ENCODE results near the gene AGPAT4.

Gene AGPAT4

DNA sequence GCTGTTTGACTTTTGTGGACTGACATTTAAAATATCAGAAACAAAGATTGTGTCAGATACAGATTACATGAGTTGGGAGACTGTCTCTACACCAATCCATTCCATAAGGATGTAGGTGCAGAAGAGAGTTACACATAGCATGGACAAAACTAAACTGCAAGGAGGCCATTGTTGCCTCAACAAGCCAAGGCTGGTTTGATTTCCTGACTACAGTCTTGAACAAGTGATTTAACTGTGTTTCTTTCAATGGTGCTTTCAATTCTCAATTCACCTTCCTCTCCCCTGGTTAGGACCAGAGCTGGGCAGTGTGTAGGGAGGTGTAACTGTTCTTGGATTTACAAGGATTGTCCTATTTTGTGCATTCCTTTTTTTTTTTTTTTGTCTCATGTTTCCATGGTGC lies 82.2 kb downstream of the AGPAT4 start:
- POLR2A ChIA-PET, result interaction anchor here (0.7 kb wide), 1 partner anchor 169 kb away, joined by 3 read pairs; no protein-coding TSS in a partner anchor
- CTCF ChIA-PET, result interaction anchor here (2.2 kb wide), 1 partner anchor 10 kb away, joined by 6 read pairs; no protein-coding TSS in a partner anchor
- no peak overlapping the region for H3K4me3 ChIP-seq (ENCODE audit: control insufficient read depth in 1 of 7, extremely low read depth in 1 of 7, insufficient read depth in 4 of 7, low read depth in 2 of 7, low read length in 6 of 7)
- peaks cover 0 to 7% (median 2%) of the 10 kb centered on the region in 5 experiments for H3K9me3 ChIP-seq (ENCODE audit: control extremely low read depth in 1 of 5, control insufficient read depth in 4 of 5, insufficient read depth in 2 of 5, low read depth in 1 of 5, low read length in 4 of 5)
- peaks cover 0 to 5% (median 2%) of the 10 kb centered on the region in 4 experiments for H3K4me1 ChIP-seq (ENCODE audit: control extremely low read depth in 1 of 4, control insufficient read depth in 4 of 4, insufficient read depth in 4 of 4, low read length in 3 of 4)
- no peak overlapping the region for H3K27ac ChIP-seq (ENCODE audit: insufficient read depth in 1 of 2, low read depth in 1 of 2, low read length in 2 of 2, poor library complexity in 1 of 2, severe bottlenecking in 2 of 2)
- H3K27me3 ChIP-seq (replicated peaks in 2 of 5; ENCODE audit: control insufficient read depth in 4 of 5, insufficient read depth in 5 of 5, low read length in 4 of 5), result no peaks in the 10 kb centered on the region
- no peak for DNase-seq
- H3K36me3 ChIP-seq (ENCODE audit: control insufficient read depth in 4 of 4, insufficient read depth in 4 of 4, low read length in 3 of 4), result peaks cover 0 to 3% (median 0%) of the 10 kb centered on the region in 4 experiments

DNA sequence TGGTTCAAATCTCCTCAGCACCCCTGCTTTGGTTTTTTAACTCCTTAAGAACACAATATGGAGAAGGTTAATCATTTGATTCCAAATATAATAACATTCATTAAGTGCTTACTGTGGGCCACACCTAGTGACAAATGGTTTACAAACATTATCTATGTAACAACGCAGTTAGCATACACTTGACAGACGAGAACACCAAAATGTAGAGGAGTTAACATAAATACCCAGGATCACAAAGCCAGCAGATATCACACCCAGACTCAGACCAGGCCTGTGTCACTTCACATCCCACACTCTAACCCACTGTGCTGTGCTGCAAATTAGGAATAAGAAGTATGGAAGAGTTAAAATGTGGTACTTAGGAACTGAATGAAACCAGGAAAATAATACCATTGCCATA lies 82.9 kb downstream of the AGPAT4 start:
- Histone ChIP-seq H3K27me3 (replicated peaks in 2 of 5; ENCODE audit: control insufficient read depth in 4 of 5, insufficient read depth in 5 of 5, low read length in 4 of 5) (no peaks in the 10 kb centered on the region), H3K36me3 (ENCODE audit: control insufficient read depth in 4 of 4, insufficient read depth in 4 of 4, low read length in 3 of 4) (peaks cover 0 to 3% (median 0%) of the 10 kb centered on the region in 4 experiments), H3K9me3 (ENCODE audit: control extremely low read depth in 1 of 5, control insufficient read depth in 4 of 5, insufficient read depth in 2 of 5, low read depth in 1 of 5, low read length in 4 of 5) (peaks cover 0 to 7% (median 2%) of the 10 kb centered on the region in 5 experiments), H3K4me3 (ENCODE audit: control insufficient read depth in 1 of 7, extremely low read depth in 1 of 7, insufficient read depth in 4 of 7, low read depth in 2 of 7, low read length in 6 of 7) (no peak overlapping the region), H3K4me1 (ENCODE audit: control extremely low read depth in 1 of 4, control insufficient read depth in 4 of 4, insufficient read depth in 4 of 4, low read length in 3 of 4) (peaks cover 0 to 12% (median 8%) of the 10 kb centered on the region in 4 experiments), H3K27ac (ENCODE audit: insufficient read depth in 1 of 2, low read depth in 1 of 2, low read length in 2 of 2, poor library complexity in 1 of 2, severe bottlenecking in 2 of 2) (no peak overlapping the region)
- CTCF ChIA-PET, result interaction anchor here (2.2 kb wide), 1 partner anchor 10 kb away, joined by 6 read pairs; no protein-coding TSS in a partner anchor
- POLR2A ChIA-PET, result no interaction called here
- DNase-seq, result no peak
- 100% methylated on average over 1 of the region's 2 CpGs for WGBS (ENCODE audit: insufficient coverage)

DNA sequence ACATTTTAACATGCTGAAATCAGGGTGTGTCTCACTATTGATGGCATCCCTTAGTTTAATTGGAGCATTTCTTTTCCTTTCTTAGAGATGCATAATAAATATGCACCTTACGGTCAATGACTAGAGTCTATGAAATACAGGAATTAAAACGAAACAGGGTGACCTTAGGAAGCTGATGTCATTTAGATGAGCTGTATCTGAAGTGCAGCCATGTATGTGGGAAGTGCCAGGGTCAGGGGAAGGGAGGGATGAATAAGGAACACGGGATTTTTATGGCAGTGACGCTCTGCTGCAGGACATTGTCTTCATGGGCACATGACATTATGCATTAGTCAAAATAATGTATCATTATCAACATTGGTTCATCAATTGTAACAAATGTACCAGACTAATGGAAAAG lies 84.0 kb downstream of the AGPAT4 start:
- CTCF ChIA-PET, result interaction anchor here (0.7 to 2.2 kb wide), 3 partner anchors 9 to 71 kb away, joined by 3 to 6 read pairs (median 3); no protein-coding TSS in a partner anchor
- POLR2A ChIA-PET, result interaction anchor here (0.6 to 1.1 kb wide), 2 partner anchors 10 to 65 kb away, joined by 3 read pairs; no protein-coding TSS in a partner anchor

DNA sequence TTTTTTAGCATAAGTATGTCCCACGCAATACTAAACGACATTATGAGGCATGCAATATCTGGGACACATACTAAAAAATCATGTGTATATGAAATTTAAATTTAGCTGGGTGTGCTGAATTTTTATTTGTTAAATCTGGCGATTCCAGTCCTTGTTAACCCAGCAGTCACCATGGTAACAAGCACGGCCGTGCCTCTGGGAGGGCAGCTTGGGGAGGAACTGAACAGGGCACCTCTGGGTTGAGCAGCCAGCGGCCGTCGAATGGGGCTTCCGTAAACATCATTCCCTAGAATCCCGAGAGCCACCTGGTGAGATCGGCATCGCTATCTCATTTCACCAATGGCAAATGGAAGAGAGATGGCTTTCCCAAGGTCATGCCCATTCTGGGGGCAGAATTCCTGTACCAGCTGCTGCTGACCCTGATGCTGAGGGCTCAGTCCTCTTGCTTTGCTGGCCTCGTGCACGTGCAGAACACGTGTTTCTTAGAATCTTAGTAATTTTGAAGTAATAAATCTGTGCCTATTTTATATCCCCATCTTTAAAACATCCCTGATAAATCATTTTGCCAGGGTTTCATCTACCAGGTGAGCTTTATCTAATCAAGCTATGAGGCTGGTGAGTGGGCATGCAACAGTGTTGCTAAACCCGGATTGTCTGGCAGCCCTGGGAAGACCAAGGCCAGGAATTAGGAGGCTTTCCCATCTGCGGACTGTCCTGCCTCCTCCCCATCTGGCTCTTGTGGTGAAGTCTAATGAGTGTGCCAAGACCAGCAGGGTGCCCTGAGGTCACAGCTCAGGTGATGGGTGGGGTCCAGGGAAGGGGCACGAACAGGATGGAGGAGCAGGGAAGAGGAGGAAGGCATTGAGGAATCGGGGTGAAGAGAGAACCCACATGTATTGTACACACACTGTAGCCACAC lies 85.1 kb downstream of the AGPAT4 start:
- ChIA-PET POLR2A (interaction anchor here (1.1 kb wide), 1 partner anchor 66 kb away, joined by 3 read pairs; no protein-coding TSS in a partner anchor), CTCF (interaction anchor here (1.4 kb wide), 1 partner anchor 10 kb away, joined by 3 read pairs; no protein-coding TSS in a partner anchor)
- no peaks in the 10 kb centered on the region for H3K27me3 ChIP-seq (replicated peaks in 2 of 5; ENCODE audit: control insufficient read depth in 4 of 5, insufficient read depth in 5 of 5, low read length in 4 of 5)
- H3K9me3 ChIP-seq (ENCODE audit: control extremely low read depth in 1 of 5, control insufficient read depth in 4 of 5, insufficient read depth in 2 of 5, low read depth in 1 of 5, low read length in 4 of 5), result peaks cover 0 to 7% (median 2%) of the 10 kb centered on the region in 5 experiments
- no peak for DNase-seq
- no peak overlapping the region for H3K4me3 ChIP-seq (ENCODE audit: control insufficient read depth in 1 of 7, extremely low read depth in 1 of 7, insufficient read depth in 4 of 7, low read depth in 2 of 7, low read length in 6 of 7)
- 98% methylated on average over 11 of the region's 19 CpGs for WGBS (ENCODE audit: insufficient coverage)
- peaks cover 0 to 18% (median 9%) of the 10 kb centered on the region in 4 experiments for H3K4me1 ChIP-seq (ENCODE audit: control extremely low read depth in 1 of 4, control insufficient read depth in 4 of 4, insufficient read depth in 4 of 4, low read length in 3 of 4)
- H3K36me3 ChIP-seq (ENCODE audit: control insufficient read depth in 4 of 4, insufficient read depth in 4 of 4, low read length in 3 of 4), result peaks cover 0 to 3% (median 0%) of the 10 kb centered on the region in 4 experiments
- no peak overlapping the region for H3K27ac ChIP-seq (ENCODE audit: insufficient read depth in 1 of 2, low read depth in 1 of 2, low read length in 2 of 2, poor library complexity in 1 of 2, severe bottlenecking in 2 of 2)

More for the DNA sequence above, 84.0 kb downstream of the AGPAT4 start:
- no peak overlapping the region for H3K27ac ChIP-seq (ENCODE audit: insufficient read depth in 1 of 2, low read depth in 1 of 2, low read length in 2 of 2, poor library complexity in 1 of 2, severe bottlenecking in 2 of 2)
- no peaks in the 10 kb centered on the region for H3K27me3 ChIP-seq (replicated peaks in 2 of 5; ENCODE audit: control insufficient read depth in 4 of 5, insufficient read depth in 5 of 5, low read length in 4 of 5)
- peaks cover 0 to 3% (median 0%) of the 10 kb centered on the region in 4 experiments for H3K36me3 ChIP-seq (ENCODE audit: control insufficient read depth in 4 of 4, insufficient read depth in 4 of 4, low read length in 3 of 4)
- no peak for DNase-seq
- WGBS (ENCODE audit: insufficient coverage), result 94% methylated on average over 2 of the region's 4 CpGs
- H3K9me3 ChIP-seq (ENCODE audit: control extremely low read depth in 1 of 5, control insufficient read depth in 4 of 5, insufficient read depth in 2 of 5, low read depth in 1 of 5, low read length in 4 of 5), result peaks cover 0 to 7% (median 2%) of the 10 kb centered on the region in 5 experiments
- peaks cover 0 to 14% (median 9%) of the 10 kb centered on the region in 4 experiments for H3K4me1 ChIP-seq (ENCODE audit: control extremely low read depth in 1 of 4, control insufficient read depth in 4 of 4, insufficient read depth in 4 of 4, low read length in 3 of 4)
- H3K4me3 ChIP-seq (ENCODE audit: control insufficient read depth in 1 of 7, extremely low read depth in 1 of 7, insufficient read depth in 4 of 7, low read depth in 2 of 7, low read length in 6 of 7), result no peak overlapping the region

DNA sequence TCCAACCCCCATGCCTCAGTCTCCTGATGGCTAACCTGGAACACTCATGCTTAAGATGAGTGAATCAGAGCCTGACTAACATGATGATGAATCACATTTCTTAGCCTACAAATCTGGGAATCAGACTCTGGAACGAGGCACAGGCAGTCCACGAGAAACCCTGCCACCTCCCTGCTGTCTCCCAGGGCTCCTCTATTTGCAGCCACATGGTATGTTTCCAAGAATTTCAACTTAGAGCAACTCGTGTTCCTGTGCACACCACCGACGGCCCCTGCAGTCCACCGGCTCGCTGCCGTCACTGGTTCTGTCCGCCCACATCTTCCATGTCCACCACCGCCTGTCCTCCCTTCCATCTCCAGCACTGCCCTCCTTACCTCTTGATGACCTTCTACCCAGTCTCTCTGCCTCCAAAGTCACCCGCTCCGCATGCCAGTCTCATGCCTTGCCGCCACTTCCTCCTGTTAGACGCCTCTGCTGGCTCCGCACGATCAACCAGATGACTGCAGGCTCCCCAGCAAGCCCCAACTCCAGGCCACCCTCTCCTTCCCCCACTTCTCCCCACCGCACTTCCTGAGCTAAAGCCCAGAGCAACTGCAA lies 87.6 kb downstream of the AGPAT4 start:
- Histone ChIP-seq H3K4me1 (ENCODE audit: control extremely low read depth in 1 of 4, control insufficient read depth in 4 of 4, insufficient read depth in 4 of 4, low read length in 3 of 4) (peaks cover 0 to 19% (median 9%) of the 10 kb centered on the region in 4 experiments), H3K27me3 (replicated peaks in 2 of 5; ENCODE audit: control insufficient read depth in 4 of 5, insufficient read depth in 5 of 5, low read length in 4 of 5) (no peaks in the 10 kb centered on the region), H3K4me3 (ENCODE audit: control insufficient read depth in 1 of 7, extremely low read depth in 1 of 7, insufficient read depth in 4 of 7, low read depth in 2 of 7, low read length in 6 of 7) (peak overlapping the region in 1 of 7 experiments; percentile 12), H3K9me3 (ENCODE audit: control extremely low read depth in 1 of 5, control insufficient read depth in 4 of 5, insufficient read depth in 2 of 5, low read depth in 1 of 5, low read length in 4 of 5) (no peaks in the 10 kb centered on the region), H3K36me3 (ENCODE audit: control insufficient read depth in 4 of 4, insufficient read depth in 4 of 4, low read length in 3 of 4) (peaks cover 0 to 3% (median under 1%) of the 10 kb centered on the region in 4 experiments), H3K27ac (ENCODE audit: insufficient read depth in 1 of 2, low read depth in 1 of 2, low read length in 2 of 2, poor library complexity in 1 of 2, severe bottlenecking in 2 of 2) (no peak overlapping the region)
- WGBS (ENCODE audit: insufficient coverage), result 31% methylated on average over 16 of the region's 17 CpGs
- DNase-seq, result peak in 2 of 3 donors; percentile 61 to 83
- ChIA-PET CTCF (interaction anchor here (1.6 kb wide), 1 partner anchor 18 kb away, joined by 3 read pairs; no protein-coding TSS in a partner anchor), POLR2A (no interaction called here)

DNA sequence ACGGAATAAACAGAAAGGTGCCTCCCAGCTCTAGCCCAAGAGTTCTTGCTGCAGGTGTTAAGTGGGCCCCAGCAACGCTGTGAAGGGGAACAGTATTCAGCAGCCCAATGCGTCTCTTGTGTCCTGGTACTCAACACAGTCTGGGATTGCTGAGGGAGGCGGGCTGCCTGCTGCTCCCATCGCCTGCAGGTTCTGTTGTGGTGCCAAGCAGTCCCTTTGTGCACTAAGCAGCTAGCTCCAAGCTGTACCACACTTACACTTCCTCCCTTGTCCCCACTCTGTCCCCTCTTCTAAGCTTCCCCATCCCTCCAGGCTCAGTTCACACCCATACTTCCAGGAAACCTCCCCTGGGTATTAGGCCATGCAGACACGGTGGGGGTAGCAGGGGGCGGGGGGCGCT lies 92.7 kb downstream of the AGPAT4 start:
- Histone ChIP-seq H3K36me3 (ENCODE audit: control insufficient read depth in 4 of 4, insufficient read depth in 4 of 4, low read length in 3 of 4) (peaks cover 0 to 17% (median 4%) of the 10 kb centered on the region in 4 experiments), H3K27me3 (replicated peaks in 2 of 5; ENCODE audit: control insufficient read depth in 4 of 5, insufficient read depth in 5 of 5, low read length in 4 of 5) (no peaks in the 10 kb centered on the region), H3K4me1 (ENCODE audit: control extremely low read depth in 1 of 4, control insufficient read depth in 4 of 4, insufficient read depth in 4 of 4, low read length in 3 of 4) (peaks cover 0 to 8% (median 4%) of the 10 kb centered on the region in 4 experiments), H3K4me3 (ENCODE audit: control insufficient read depth in 1 of 7, extremely low read depth in 1 of 7, insufficient read depth in 4 of 7, low read depth in 2 of 7, low read length in 6 of 7) (no peak overlapping the region), H3K9me3 (ENCODE audit: control extremely low read depth in 1 of 5, control insufficient read depth in 4 of 5, insufficient read depth in 2 of 5, low read depth in 1 of 5, low read length in 4 of 5) (peaks cover 0 to 25% (median 6%) of the 10 kb centered on the region in 5 experiments), H3K27ac (ENCODE audit: insufficient read depth in 1 of 2, low read depth in 1 of 2, low read length in 2 of 2, poor library complexity in 1 of 2, severe bottlenecking in 2 of 2) (no peak overlapping the region)
- 92% methylated on average over 6 of the region's 8 CpGs for WGBS (ENCODE audit: insufficient coverage)
- ChIA-PET POLR2A (no interaction called here), CTCF (interaction anchor here (0.5 to 1.6 kb wide), 3 partner anchors 20 to 255 kb away, joined by 3 to 4 read pairs (median 4); no protein-coding TSS in a partner anchor)
- no peak for DNase-seq
